G401 (cell line): ENCODE results near the gene UGT2A2. TPM values are rescaled to one million over a fixed set of nuclear protein-coding genes. Genes with fewer than 3 reads are reported as not detected.
"Not testable (repeated sequence)": the region's sequence is repeated elsewhere in the genome, so short reads cannot be mapped to it uniquely, and the experiment has no call there.

Experiments used
- DNase-seq: peaks from one replicate; pipeline ENCODE4 v3.0.0-alpha.2; 2015; ENCODE audit warnings: low spot score
- in situ Hi-C: cut with HindIII; loops from 2 replicates; pipeline ENCODE4 v1.10.0; 2016; ENCODE audit warnings: low sequenced_read_pairs, mixed read lengths
- total RNA-seq: library from RNA; depleted of rRNA; stranded (reverse); fragments of >200 nt; shearing (Covaris generic); gene quantifications from 2 replicates; pipeline ENCODE4 v1.2.3, GENCODE V29; 2014; rRNA removed

Gene UGT2A2
- not detected in 2 replicates for total RNA-seq

- in situ Hi-C loops = no loop called here
Observed at GRCh38 chr4:69639542-69639941, at the start of gene UGT2A2. TSS of gene UGT2A2 (minus strand) at chr4:69639642. CDS start at chr4:69639640, 2 bp downstream.

DNA sequence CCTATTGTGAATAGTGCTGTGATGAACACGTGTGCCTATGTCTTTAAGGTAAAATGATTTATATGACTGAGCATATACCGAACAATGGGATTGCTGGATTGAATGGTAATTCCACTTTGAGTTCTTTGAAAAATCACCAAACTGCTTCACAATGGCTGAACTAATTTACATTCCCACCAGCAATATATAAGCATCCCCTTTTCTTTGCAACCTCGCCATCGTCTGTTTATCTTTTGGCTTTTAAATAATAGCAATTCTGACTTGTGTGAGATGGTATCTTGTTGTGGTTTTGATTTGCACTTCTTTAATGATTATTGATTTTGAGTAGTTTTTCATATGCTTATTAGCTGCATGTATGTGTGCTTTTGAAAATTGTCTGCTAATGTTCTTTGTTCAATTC, 45.4 kb upstream of the UGT2A2 start:
- no peak for DNase-seq
- in situ Hi-C loops = no loop called here

More at GRCh38 chr4:69639542-69639941, at the start of gene UGT2A2:
- no peak for DNase-seq

DNA sequence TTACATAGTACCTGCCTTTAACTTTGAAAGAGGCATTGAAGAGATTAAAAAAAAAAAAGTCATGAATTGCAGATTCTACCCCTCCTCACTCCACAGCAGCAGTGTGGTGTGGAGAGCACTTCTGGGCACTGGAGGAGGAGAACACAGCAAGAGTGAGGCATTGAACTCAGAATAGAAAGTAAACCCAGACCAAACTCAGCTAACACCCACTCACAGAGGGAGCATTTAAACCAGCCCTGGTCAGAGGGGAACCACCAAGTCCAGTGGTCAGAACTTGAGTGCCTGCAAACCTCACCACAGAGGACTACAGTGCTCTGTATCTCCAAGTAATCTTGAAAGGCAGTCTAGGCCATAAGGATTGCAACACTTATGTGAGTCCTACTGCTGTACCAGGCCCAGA, 29.2 kb upstream of the UGT2A2 start:
- in situ Hi-C loops = no loop called here
- no peak for DNase-seq

- DNase-seq, in situ Hi-C loops: not testable (repeated sequence)
Observed at GRCh38 chr4:69664009-69664408, 24.6 kb upstream of the UGT2A2 start.

- in situ Hi-C loops, DNase-seq: not testable (repeated sequence)
Observed at GRCh38 chr4:69661130-69661803, 21.8 kb upstream of the UGT2A2 start.

DNA sequence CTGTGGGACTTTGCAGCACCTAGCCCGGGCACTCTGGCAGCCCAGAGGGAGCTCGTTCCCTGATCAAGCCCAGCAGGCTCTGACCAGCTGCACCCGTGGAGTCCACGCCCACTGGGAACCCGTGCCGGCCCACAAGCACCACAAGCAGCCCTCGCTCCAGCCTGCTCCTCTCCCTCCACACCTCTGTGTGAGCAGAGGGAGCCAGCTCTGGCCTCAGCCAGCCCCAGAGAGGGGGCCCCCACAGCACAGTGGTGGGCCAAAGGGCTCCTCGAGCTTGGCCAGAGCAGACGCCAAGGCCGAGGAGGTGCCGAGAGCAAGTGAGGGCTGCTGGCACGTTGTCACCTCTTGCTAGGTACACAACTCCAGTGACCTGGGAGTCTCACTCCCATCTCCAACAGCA, 18.7 kb upstream of the UGT2A2 start:
- in situ Hi-C loops = no loop called here
- no peak for DNase-seq

GRCh38 chr4:69656653-69657158, 17.3 kb upstream of the UGT2A2 start:
- in situ Hi-C loops = no loop called here
- no peak for DNase-seq

- no peak for DNase-seq
- in situ Hi-C loops = no loop called here
Observed at GRCh38 chr4:69653147-69653546, 13.7 kb upstream of the UGT2A2 start, which contains the start of gene UGT2A1. TSS of gene UGT2A1 (minus strand) at chr4:69653247. CDS start at chr4:69647644, 5,603 bp downstream.

DNA sequence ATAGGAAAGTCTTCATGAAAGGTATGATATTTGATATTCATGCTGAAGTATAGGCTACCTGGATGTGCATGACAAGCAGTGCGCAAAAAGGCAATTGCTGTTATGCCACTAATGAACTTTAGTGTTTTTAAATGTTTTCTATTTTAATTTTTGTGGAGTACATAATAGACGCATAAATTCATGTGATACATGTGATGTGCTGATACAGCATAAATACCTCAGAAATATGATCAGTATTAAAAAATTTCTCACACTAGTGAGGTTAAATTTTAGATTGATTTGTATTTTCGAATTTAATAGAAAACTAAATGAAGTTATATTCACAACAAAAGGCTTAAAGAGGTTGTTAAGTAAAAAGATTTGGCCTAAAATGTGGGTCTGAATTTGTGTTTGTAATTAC, 11.4 kb upstream of the UGT2A2 start:
- DNase-seq = no peak
- in situ Hi-C loops = no loop called here

DNA sequence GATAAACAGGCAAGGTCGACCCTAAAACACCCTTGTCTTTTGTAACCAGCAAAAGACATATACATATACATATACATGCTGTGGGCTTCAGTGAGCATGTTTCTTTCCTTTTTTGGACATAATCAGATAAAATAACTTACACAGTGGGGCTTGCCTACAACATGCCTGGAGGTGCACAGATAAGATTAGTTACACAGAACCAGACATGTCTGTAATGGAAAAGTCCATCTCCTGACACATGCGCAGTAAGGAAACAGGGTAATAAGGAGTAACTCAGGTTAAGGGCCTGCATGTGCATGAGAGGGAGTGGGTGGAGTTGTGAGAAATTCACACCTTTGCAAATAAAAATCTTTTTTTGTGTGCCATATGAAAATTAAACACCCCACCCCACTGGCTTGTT, 10.2 kb upstream of the UGT2A2 start:
- in situ Hi-C loops = no loop called here
- no peak for DNase-seq

- in situ Hi-C loops = no loop called here
Observed at GRCh38 chr4:69649207-69649606, 9.8 kb upstream of the UGT2A2 start.

DNA sequence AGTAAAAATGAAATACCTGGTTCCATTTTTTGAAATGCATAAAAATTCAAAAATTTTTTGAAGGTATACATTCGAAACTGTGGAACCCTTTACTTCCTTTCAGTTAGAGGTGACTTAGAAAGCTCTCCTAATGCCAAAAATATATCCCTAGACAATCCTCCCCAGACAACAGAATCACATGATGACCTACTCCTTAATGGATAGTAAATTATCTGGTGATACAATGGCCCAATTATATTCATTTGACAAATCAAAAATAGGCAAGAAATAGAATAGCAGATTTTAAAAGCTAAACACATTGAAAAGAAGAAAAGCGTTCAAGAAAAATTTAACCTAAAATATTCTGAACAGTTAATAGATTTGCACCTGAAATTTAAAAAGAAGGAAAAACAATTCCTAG, 3.5 kb upstream of the UGT2A2 start:
- in situ Hi-C loops = no loop called here
- DNase-seq = no peak

More at GRCh38 chr4:69649207-69649606, 9.8 kb upstream of the UGT2A2 start:
- DNase-seq = no peak

DNA sequence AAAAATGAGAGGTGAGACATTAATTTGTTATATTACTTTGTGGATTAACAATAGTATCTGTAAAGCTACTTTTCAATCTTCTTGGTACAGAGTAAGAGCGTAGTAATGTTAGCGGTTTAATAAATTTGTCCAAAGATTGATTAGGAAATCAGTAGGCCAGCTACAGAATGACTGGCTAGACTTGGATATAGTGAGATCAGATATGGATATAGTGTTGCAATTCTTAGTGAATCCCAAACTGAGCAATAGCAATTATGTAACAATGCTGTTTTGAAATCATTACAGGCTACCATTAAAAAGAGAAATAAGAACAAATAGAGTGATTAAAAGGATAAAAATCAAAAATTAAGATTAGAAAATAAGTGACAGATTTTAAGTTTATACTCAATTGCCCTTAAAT, 847 bp upstream of the UGT2A2 start:
- no peak for DNase-seq
- in situ Hi-C loops = no loop called here

DNA sequence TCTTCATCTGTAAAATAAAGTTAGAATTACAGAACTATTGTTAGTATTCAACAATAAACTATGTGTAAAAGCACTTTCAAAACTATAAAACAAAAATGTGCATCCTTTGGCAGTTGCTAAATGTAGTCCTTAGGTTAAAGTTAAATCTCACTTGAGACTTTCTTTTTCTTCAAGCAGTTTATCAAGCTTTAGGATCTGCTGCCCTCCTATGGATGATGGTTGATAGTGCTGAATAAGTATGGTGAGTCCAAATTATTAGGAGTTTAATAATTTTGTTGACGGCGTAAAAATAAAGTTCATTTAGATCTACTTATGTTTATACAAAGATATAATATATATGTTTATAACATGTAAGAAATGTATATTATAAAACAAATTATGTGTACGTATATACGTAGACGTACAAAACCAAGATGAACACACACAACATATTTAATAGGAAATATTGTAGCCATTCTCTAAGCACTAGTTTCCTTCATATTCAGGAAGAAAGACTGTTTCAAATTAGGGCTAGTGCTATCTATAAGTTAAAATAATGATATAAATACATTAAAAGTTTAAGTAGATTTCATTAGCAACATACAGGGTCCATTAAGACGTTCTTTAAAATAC, 22.3 kb downstream of the UGT2A2 start:
- peak; percentile 10 for DNase-seq
- in situ Hi-C loops = no loop called here

- in situ Hi-C loops = no loop called here
- no peak for DNase-seq
Observed at GRCh38 chr4:69610484-69610883, 29.0 kb downstream of the UGT2A2 start.

DNA sequence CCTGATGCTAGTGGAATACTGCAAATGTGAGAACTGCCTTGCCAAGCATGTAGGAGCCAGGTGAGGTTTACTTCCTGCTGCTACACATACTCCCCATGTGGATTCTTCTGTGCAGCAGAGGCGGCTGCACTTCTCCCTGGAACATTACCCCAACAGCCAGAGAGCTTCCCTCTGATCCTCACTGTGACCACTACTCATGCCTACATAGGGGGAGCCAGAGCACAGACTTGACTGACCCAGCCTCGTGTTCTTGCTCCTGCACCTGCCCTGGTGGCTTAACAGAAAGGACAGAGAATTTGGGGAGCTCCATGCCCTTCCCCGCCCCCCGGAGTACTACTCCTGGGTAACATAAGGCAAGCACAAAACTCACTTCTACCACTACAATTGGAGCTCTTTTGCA, 38.4 kb downstream of the UGT2A2 start:
- in situ Hi-C loops = no loop called here
- no peak for DNase-seq

- no peak for DNase-seq
- in situ Hi-C loops = no loop called here
Observed at GRCh38 chr4:69600013-69600412, 39.4 kb downstream of the UGT2A2 start.

DNA sequence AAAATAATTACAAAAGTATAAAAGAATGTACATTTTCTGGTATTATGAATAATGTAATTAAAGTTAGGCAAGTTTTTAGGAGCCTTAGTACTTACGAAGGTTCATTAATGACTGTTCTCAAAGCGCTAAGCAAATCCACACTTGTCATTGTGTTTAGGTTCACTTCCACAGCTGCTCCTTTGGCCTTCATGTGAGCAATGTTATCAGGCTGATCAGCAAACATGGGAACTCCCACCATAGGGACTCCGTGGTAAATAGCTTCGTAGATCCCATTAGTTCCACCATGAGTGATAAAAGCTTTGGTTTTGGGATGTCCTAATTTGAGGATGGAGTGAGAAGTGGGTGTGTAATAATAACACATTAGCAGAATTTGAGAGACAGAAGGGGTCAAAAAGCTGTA, 45.1 kb downstream of the UGT2A2 start:
- DNase-seq = no peak
- in situ Hi-C loops = no loop called here

GRCh38 chr4:69591364-69591763, 48.1 kb downstream of the UGT2A2 start:
- in situ Hi-C loops = no loop called here
- DNase-seq = no peak

DNA sequence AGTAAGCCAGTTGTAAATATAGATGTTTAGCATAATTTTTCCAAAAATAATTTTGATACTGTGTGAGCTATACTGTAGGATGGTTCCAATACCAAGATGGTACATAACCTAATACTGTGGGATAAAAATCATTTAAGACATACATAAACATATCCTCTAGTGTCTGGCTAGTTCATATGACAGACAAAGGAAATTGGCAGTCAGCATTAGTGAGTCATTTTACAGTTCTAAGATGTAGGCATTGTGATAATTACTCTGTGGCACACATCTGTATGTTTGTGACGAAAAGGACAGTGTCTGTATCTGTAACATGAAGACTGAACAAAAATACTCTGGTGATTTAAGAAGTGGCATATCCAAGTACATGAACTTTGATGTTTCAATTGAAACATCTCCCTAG, 49.6 kb downstream of the UGT2A2 start:
- in situ Hi-C loops = no loop called here
- DNase-seq = no peak

GRCh38 chr4:69584135-69584534, 55.3 kb downstream of the UGT2A2 start:
- no peak for DNase-seq
- in situ Hi-C loops = no loop called here
